HG02852 (cell line): ENCODE measurements around the gene ZC3H7B.
"Not testable (repeated sequence)": the region's sequence is repeated elsewhere in the genome, so short reads cannot be mapped to it uniquely, and the experiment has no call there.

ENCODE experiments used
- ATAC-seq: cut with Tn5 transposase; IDR thresholded peaks from one replicate; pipeline ENCODE4 v1.9.1; 2021; ENCODE audit warnings: mild to moderate bottlenecking, moderate library complexity; ENCODE audit not compliant: unreplicated experiment

Gene ZC3H7B

GRCh38 chr22:41377846-41378245 is 76.5 kb downstream of the ZC3H7B start:
- ATAC-seq = no peak

DNA sequence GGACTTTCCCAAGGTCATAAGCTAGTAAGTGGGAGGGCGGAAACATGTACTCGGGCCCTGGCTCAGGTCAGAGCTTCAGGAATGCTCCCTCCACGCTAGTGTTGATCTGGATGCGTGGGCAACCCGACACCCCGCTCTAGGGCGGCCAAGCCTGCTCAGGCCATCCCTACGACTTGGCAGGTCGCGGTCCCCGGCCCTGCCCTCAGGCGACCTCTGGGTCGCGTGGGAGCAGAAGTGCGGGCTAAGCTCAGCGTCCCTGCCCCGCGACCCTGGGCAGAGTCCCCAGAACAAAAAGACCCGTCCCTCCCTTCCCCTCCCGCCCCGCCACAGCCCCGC is 79.6 kb downstream of the ZC3H7B start:
- peak; percentile 16 for ATAC-seq

- ATAC-seq = peak; percentile 88
These were observed 80.2 kb downstream of the ZC3H7B start, which contains the start of gene TEF for GRCh38 chr22:41381329-41382097. Gene TEF, plus strand, starts transcription at chr22:41381942. Its CDS starts 103 bp downstream, at chr22:41382045.

DNA sequence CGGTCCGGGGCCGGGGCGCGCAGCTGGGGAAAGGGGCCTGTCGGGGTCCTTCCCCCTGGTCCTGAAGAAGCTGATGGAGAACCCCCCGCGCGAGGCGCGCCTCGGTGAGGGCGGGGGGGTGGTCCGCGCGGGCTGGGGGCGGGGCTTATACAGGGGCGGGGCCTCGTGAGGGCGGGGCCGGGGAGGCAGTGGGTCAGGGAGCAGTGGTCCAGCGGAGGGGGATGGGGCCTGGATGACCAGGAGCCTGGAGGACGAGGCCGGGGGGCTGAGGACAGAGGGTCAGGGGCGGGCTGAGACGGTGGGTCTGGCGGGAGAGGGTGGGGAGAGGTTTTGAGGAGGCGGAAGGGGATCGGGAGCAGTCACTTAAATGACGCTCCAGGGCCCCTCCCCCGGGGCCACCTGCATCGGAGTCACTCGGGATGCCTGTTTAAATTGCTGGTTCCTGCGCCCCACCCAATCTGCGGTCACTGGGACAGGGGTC is 80.8 kb downstream of the ZC3H7B start:
- peak; percentile 37 for ATAC-seq

GRCh38 chr22:41382610-41383009 is 81.3 kb downstream of the ZC3H7B start:
- ATAC-seq = no peak

GRCh38 chr22:41383085-41383484 is 81.8 kb downstream of the ZC3H7B start:
- no peak for ATAC-seq

GRCh38 chr22:41384128-41384527 is 82.8 kb downstream of the ZC3H7B start:
- no peak for ATAC-seq

DNA sequence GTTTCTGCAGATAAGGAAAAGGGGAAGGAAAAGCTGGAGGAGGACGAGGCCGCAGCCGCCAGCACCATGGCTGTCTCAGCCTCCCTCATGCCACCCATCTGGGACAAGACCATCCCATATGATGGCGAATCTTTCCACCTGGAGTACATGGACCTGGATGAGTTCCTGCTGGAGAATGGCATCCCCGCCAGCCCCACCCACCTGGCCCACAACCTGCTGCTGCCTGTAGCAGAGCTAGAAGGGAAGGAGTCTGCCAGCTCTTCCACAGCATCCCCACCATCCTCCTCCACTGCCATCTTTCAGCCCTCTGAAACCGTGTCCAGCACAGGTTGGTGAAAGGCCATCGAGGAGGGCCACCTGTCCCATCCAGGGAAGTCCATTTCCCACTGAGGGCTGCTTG is 86.0 kb downstream of the ZC3H7B start:
- no peak for ATAC-seq

- no peak for ATAC-seq
These were observed 92.7 kb downstream of the ZC3H7B start for GRCh38 chr22:41394012-41394356.

DNA sequence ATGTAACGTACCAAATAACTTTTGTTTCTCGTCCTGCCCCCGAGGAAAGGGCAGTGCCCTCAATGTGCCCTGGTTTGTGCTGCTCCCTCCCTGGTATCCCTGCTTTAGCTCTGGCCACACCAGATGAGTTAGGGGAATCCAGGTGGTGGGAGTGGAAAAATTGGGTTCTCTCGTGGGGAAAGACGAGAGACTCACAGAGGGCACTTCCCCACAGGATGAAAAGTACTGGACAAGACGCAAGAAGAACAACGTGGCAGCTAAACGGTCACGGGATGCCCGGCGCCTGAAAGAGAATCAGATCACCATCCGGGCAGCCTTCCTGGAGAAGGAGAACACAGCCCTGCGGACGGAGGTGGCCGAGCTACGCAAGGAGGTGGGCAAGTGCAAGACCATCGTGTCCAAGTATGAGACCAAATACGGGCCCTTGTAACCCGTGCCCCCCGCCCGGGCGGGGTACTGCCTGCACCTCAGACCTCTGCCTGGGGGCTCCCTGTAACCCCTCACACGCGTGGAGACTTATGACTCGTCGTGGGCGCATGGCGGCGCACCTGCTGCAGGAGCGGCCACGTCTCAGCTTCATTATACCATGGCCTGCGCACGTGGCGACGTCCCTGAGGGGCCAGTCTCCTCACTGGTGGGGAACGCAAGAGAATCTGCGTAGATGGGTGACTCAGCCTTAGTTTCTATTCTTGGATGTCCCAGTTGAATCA is 94.4 kb downstream of the ZC3H7B start:
- ATAC-seq = no peak

- no peak for ATAC-seq
These were observed 96.0 kb downstream of the ZC3H7B start for GRCh38 chr22:41397143-41397811.

DNA sequence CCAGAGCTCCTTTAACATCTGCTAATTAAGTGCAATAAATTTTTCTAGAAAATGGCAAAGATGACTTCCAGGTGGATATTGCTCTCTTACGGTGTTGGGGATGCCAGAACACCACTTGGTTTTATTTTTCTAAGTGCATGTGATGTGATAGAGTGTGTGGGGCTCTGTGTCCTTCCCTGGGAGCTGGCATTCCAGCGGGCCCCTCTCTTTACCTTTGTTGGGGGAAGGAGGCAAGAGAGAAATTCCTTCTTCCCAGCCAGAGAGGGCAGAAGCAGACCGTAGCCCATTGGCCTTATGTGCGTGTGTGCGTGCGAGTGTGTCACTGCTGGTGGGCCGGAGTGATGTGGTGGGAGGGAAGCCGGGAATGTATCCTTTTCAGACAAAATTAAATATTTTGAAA is 97.6 kb downstream of the ZC3H7B start:
- ATAC-seq = no peak

- no peak for ATAC-seq
These were observed 100.7 kb downstream of the ZC3H7B start for GRCh38 chr22:41401781-41402648.

DNA sequence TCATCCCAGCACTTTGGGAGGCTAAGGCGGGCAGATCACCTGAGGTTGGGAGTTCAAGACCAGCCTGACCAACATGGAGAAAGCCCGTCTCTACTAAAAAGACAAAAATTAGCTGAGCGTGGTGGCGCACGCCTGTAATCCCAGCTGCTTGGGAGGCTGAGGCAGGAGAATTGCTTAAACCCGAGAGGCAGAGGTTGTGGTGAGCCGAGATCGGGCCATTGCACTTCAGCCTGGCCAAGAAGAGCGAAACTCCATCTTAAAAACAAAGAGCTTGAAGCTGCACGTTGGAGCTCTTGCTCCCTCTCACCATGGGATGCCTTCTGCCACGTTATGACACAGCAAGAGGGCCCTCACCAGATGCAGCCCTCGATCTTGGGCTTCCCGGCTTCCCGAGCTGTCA is 101.5 kb downstream of the ZC3H7B start:
- not testable (repeated sequence) for ATAC-seq

GRCh38 chr22:41403532-41404318 is 102.4 kb downstream of the ZC3H7B start:
- ATAC-seq = no peak

DNA sequence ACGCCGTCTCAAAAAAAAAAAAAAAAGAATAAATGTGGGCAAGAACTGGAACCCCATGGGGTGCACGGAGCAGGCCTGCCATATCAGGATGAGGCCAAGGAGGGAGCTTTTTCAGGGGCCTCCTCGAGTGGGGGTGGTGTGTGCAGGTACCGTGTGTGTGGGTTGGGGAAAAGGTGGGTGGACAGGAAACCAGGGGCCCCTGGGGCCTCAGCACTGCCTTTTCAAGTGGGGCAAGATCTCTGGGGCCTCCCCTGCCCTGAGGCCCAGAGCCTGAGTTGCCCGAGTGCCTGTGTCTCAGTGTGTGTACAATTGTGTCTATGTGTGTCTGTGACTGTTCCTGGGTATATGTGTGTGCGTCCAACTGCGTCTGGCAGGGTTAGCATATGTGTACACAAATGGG is 104.3 kb downstream of the ZC3H7B start:
- no peak for ATAC-seq

DNA sequence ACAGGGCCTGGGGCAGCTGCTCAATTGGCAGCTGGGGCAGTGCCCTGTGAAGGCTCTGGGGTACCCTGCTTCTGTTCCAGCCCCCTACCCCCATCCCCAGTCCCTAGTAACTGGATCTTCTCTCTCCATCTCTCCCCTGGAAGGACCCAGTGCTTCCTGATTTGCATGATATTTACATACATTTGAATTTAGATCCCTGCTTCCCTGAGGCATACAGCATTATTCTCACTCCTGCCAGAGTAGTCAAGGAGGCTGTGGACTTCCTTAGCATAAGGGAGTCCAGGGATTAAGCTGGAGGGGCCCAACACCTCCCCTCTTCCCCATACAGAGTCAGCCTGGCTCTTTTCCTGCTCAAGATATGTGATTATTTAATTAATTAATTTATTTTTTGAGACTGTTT is 105.1 kb downstream of the ZC3H7B start:
- no peak for ATAC-seq

DNA sequence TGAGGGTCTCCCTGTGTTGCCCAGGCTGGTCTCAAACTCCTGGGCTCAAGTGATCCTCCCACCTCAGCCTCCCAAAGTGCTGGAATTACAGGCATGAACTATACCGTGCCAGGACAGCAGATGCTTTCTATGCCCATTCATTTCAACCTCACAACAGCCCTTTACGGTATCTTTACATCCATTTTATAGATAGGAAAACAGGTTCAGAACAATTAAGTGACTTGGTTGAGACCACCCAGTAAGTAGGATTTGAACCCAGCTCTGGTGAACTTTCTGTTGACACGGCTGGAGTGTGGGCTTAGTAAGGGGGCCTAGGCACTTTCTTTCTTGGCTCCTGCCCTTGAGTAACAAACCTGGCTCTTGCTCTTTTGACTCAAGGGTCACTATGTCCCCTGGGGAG is 106.1 kb downstream of the ZC3H7B start:
- ATAC-seq = no peak

GRCh38 chr22:41408665-41409064 is 107.3 kb downstream of the ZC3H7B start:
- ATAC-seq = no peak
